Astrocyte of the spinal cord (primary cell): Measurements from ENCODE around the gene GAB2.

Experiments used
- DNase-seq: peaks from one replicate; pipeline ENCODE4 v3.0.0; 2011; ENCODE audit warnings: low read depth, low spot score
- H3K4me3 ChIP-seq: 2 replicates; pipeline ENCODE4 v1.5.1; 2011; ENCODE audit warnings: low read depth, mild to moderate bottlenecking, low read length, moderate library complexity
- in situ Hi-C: cut with HindIII; loops from 2 replicates; pipeline ENCODE4 v1.10.0; 2017; ENCODE audit warnings: low sequenced_read_pairs
- TF ChIP-seq, protein P1 (sequence below): IDR thresholded peaks from 2 replicates; pipeline ENCODE4 v1.5.1; 2012; ENCODE audit warnings: low read depth, mild to moderate bottlenecking, low read length, inconsistent platforms

Gene GAB2

DNA sequence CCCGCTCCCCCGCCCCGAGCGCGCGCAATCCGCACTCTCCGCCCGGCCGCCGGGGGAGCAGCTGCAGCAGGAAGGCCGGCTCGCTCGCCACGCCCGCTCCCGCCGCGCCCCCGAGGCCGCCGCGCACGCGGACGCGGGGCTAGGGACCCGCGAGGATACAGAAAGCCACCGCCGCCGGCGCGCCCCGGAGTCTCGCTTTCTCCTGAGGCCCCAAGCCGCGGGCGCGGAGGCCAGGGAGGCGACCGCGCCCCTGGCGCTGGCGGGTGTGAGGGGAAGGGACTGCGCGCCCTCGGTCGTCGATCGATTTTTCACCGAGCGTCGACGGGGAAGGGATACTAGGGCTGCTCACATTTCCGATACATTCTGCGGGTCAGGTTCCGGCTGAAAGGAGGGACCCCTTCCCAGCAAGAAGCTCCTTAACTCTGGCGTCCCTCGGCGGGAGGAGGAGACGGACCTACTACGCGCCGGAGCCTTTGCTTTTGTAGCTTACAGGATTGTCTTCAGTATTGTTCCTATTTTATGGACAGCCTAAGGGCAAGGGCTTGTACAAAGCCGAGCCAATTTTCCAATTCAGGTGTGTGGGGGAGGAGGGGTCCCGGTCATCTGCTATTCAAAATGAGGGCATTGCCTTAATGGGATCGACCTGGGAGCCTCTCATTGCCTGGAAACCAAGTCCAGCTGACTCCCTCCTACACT is 416 bp upstream of the GAB2 start:
- in situ Hi-C loops = no loop called here
- TF ChIP-seq, protein P1, sequence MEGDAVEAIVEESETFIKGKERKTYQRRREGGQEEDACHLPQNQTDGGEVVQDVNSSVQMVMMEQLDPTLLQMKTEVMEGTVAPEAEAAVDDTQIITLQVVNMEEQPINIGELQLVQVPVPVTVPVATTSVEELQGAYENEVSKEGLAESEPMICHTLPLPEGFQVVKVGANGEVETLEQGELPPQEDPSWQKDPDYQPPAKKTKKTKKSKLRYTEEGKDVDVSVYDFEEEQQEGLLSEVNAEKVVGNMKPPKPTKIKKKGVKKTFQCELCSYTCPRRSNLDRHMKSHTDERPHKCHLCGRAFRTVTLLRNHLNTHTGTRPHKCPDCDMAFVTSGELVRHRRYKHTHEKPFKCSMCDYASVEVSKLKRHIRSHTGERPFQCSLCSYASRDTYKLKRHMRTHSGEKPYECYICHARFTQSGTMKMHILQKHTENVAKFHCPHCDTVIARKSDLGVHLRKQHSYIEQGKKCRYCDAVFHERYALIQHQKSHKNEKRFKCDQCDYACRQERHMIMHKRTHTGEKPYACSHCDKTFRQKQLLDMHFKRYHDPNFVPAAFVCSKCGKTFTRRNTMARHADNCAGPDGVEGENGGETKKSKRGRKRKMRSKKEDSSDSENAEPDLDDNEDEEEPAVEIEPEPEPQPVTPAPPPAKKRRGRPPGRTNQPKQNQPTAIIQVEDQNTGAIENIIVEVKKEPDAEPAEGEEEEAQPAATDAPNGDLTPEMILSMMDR = no peak
- peak; percentile 72 for DNase-seq
- peak overlapping the region; percentile 67 for H3K4me3 ChIP-seq

DNA sequence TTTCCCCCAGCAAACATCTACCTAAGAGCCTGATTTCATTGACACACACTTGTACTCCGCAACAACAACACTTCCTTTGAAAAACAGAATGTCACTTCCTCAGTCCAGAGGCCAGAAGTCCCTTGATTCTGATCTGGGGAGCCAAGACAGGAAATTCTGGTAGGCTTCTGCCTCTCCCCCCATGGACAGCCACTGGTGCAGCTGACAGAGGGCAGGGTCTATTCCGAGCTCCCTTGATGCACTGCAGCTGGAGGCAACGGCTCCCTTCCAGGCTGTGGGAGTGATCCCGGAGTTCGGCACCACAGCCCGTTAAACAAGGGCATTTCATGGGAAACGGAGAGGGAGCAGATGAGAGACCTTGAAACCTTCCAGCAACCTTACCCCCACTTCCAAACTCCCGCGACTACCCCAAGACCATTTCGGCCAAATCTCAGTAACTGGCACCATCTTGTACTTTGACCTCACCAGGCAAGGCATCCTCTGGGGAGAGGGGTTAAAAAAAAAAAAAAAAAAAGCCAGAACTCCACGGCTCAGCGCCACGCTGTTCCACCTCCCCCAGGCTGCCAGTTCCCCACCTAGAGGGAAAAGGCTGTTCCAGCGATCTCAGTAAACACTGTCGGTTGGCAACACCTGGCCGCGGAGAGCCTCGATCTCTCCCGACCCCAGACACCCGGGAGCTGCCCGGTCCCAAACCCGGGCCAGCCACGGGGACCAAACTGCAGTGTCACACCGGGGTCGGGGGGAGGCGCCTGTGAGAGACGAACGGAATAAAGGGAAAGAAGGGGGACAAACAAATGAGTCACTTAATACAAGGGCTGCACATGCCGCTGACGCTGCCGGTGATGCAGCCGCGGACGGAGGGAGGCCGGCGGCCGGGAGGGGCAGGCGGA is 1.1 kb downstream of the GAB2 start:
- TF ChIP-seq, protein P1 = peak; percentile 62
- peak; percentile 87 for DNase-seq
- in situ Hi-C loops = no loop called here
- peak overlapping the region; percentile 53 for H3K4me3 ChIP-seq

DNA sequence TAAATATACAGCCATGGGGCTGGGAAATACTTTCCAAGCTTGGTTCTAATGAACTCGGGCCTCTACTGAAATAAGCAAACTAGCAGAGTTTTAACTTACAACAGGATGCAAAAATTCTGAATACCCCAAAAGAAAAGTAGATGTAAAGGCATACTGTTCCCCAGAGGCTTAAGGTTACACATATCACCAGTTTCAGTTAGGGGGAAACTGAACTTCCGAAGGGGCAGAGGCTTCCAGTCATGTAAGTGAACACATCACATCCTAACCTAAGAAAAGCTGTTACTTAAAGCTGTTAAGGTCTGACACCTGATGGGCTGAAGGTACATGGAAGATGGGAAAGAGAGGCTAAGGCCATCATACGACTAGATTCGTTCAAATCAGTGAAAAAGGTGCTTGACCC is 2.3 kb downstream of the GAB2 start:
- no peak overlapping the region for H3K4me3 ChIP-seq
- in situ Hi-C loops = no loop called here
- TF ChIP-seq, protein P1 = no peak

DNA sequence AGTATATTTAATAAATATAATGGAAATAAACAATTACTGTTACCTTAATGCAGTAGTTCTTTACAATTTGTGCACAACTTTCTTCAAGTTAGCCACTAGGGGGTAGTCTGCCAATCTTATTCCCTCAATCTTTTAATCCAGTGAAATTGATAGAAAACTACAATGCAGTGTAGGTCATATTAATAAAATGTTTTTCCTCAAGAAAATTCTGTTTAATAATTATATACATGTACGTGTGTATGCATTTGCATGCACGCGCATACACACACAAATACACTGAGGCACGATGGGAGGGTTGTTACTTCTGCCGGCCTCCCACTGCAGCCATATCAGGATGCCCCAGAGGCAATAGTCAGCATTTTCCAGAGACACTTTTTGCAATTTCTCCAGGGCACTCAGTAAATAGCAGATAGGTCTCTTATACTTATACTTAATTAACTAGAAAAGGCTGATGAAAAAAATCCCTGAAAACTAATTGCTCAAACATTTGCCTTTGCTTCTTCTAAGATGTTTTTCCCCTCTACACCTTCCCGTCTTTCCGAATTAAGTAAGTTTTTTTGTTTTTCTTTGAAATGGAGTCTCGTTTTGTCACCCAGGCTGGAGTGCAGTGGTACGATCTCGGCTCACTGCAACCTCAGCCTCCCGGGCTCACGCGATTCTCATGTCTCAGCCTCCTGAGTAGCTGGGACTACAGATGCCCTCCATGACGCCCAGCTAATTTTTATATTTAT is 3.1 kb downstream of the GAB2 start:
- H3K4me3 ChIP-seq = no peak overlapping the region
- TF ChIP-seq, protein P1 = peak; percentile 65
- peak; percentile 36 for DNase-seq
- in situ Hi-C loops = no loop called here

More for the DNA sequence above, 2.3 kb downstream of the GAB2 start:
- no peak for DNase-seq

DNA sequence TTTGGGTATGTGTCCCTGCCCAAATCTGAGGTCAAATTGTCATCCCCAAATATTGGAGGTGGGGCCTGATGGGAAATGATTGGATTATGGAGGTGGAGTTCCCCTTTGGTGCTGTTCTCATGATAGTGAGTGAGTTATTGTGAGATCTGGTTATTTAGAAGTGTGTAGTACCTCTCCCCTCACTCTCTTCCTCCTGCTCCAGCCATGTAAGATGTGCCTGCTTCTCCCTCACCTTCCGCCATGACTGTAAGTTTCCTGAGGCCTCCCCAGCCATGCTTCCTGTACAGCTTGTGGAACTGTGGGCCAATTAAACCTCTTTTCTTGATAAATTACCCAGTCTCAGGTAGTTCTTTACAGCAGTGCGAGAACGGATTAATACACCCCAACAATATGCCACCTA is 9.0 kb downstream of the GAB2 start:
- in situ Hi-C loops = no loop called here

More for the DNA sequence above, 9.0 kb downstream of the GAB2 start:
- no peak for DNase-seq
- TF ChIP-seq, protein P1 = no peak
- no peak overlapping the region for H3K4me3 ChIP-seq
